Chondrocyte (in vitro differentiated cells): ENCODE data around the gene OR14J1. TPM values are rescaled to one million over a fixed set of nuclear protein-coding genes. Genes with fewer than 3 reads are reported as not detected.

Experiments
- DNase-seq: peaks from one replicate; pipeline ENCODE4 v3.0.0; 2021; ENCODE audit warnings: mixed read lengths, low spot score
- H3K27ac Mint-ChIP-seq: one replicate; pipeline ENCODE4 v1.8.0; 2021; ENCODE audit warnings: mild to moderate bottlenecking, moderate library complexity, mixed read lengths; ENCODE audit not compliant: unreplicated experiment
- H3K27me3 Mint-ChIP-seq: 2 replicates; pipeline ENCODE4 v1.8.0; 2021; ENCODE audit warnings: low read depth, mixed read lengths
- H3K36me3 Mint-ChIP-seq: 2 replicates; pipeline ENCODE4 v1.8.0; 2021; ENCODE audit warnings: low read depth, mixed read lengths
- H3K4me1 Mint-ChIP-seq: 2 replicates; pipeline ENCODE4 v1.8.0; 2021; ENCODE audit warnings: low read depth, mild to moderate bottlenecking, mixed read lengths
- H3K4me3 Mint-ChIP-seq: one replicate; pipeline ENCODE4 v1.8.0; 2021; ENCODE audit warnings: mild to moderate bottlenecking, moderate library complexity, mixed read lengths; ENCODE audit not compliant: unreplicated experiment
- H3K9me3 Mint-ChIP-seq: 2 replicates; pipeline ENCODE4 v1.8.0; 2021; ENCODE audit warnings: low read depth, mixed read lengths
- CTCF ChIP-seq: fragments of 200-600 bp; sonication (generic); IDR thresholded peaks from 2 replicates; pipeline ENCODE4 v1.5.0; 2021; ENCODE audit warnings: antibody characterized with exemption, mild to moderate bottlenecking, moderate library complexity
- long read RNA-seq: library from polyadenylated mRNA; stranded (forward); transcript quantifications from one replicate; pipeline ENCODE4 v2.0.0, GENCODE V29; 2021
- total RNA-seq: library from RNA; stranded (reverse); gene quantifications from 3 replicates; pipeline ENCODE4 v1.2.1, GENCODE V29; 2021

Gene OR14J1
- total RNA-seq, result not detected in 3 replicates
- long read RNA-seq, result 0 reads

GRCh38 chr6:29301316-29301715 lies at the start of gene OR14J1:
Gene OR14J1 (plus strand): TSS chr6:29301701. CDS start chr6:29306690, 4,989 bp downstream.
- H3K9me3 Mint-ChIP-seq, result no peaks in the 10 kb centered on the region
- no peak within 1 kb of the TSS for H3K4me3 Mint-ChIP-seq
- no peak within 1 kb of the TSS for H3K27ac Mint-ChIP-seq
- H3K27me3 Mint-ChIP-seq, result peaks cover 8% of the 10 kb centered on the region
- no peaks in the 10 kb centered on the region for H3K36me3 Mint-ChIP-seq
- H3K4me1 Mint-ChIP-seq, result no peaks in the 10 kb centered on the region
- DNase-seq, result no peak
- TF ChIP-seq CTCF, result no peak

GRCh38 chr6:29251736-29252135 lies 49.8 kb upstream of the OR14J1 start:
- Mint-ChIP-seq H3K4me3 (no peak overlapping the region), H3K27me3 (no peaks in the 10 kb centered on the region), H3K27ac (no peak overlapping the region), H3K4me1 (no peaks in the 10 kb centered on the region), H3K36me3 (no peaks in the 10 kb centered on the region), H3K9me3 (peaks cover 41% of the 10 kb centered on the region)
- no peak for DNase-seq
- no peak for TF ChIP-seq CTCF

GRCh38 chr6:29255530-29255929 lies 46.0 kb upstream of the OR14J1 start:
- DNase-seq, result no peak
- no peak overlapping the region for H3K4me3 Mint-ChIP-seq
- no peaks in the 10 kb centered on the region for H3K36me3 Mint-ChIP-seq
- no peaks in the 10 kb centered on the region for H3K4me1 Mint-ChIP-seq
- peaks cover 28% of the 10 kb centered on the region for H3K9me3 Mint-ChIP-seq
- no peak overlapping the region for H3K27ac Mint-ChIP-seq
- no peak for TF ChIP-seq CTCF
- H3K27me3 Mint-ChIP-seq, result peaks cover 2% of the 10 kb centered on the region

GRCh38 chr6:29259721-29260120 lies 41.8 kb upstream of the OR14J1 start:
- H3K27ac Mint-ChIP-seq, result no peak overlapping the region
- DNase-seq, result no peak
- peaks cover 2% of the 10 kb centered on the region for H3K27me3 Mint-ChIP-seq
- TF ChIP-seq CTCF, result no peak
- H3K36me3 Mint-ChIP-seq, result no peaks in the 10 kb centered on the region
- H3K4me1 Mint-ChIP-seq, result no peaks in the 10 kb centered on the region
- peaks cover 16% of the 10 kb centered on the region for H3K9me3 Mint-ChIP-seq
- H3K4me3 Mint-ChIP-seq, result no peak overlapping the region

GRCh38 chr6:29263001-29263400 lies 38.5 kb upstream of the OR14J1 start:
- TF ChIP-seq CTCF, result no peak
- H3K9me3 Mint-ChIP-seq, result peaks cover 3% of the 10 kb centered on the region
- no peak for DNase-seq
- no peaks in the 10 kb centered on the region for H3K36me3 Mint-ChIP-seq
- H3K4me1 Mint-ChIP-seq, result no peaks in the 10 kb centered on the region
- no peak overlapping the region for H3K27ac Mint-ChIP-seq
- peaks cover 5% of the 10 kb centered on the region for H3K27me3 Mint-ChIP-seq
- H3K4me3 Mint-ChIP-seq, result no peak overlapping the region
